ENCODE data around the gene HBZ. TPM values are rescaled to one million over a fixed set of nuclear protein-coding genes. Genes with fewer than 3 reads are reported as not detected.
"Not testable (repeated sequence)": the region's sequence is repeated elsewhere in the genome, so short reads cannot be mapped to it uniquely, and the experiment has no call there.

Gene HBZ
- total RNA-seq, 1 experiment from 2014 or later = not detected

GRCh38 chr16:173928-174769 lies 21.7 kb downstream of the HBZ start:
- DNase-seq (ENCODE audit: low read depth, low spot score); in situ Hi-C loops (cut with HindIII; ENCODE audit: low pct_unique_long_range_greater_than_20kb, low sequenced_read_pairs): not testable (repeated sequence)

GRCh38 chr16:175011-175949 lies 22.8 kb downstream of the HBZ start:
- in situ Hi-C loops (cut with HindIII; ENCODE audit: low pct_unique_long_range_greater_than_20kb, low sequenced_read_pairs) = no loop called here
- DNase-seq (ENCODE audit: low read depth, low spot score) = no peak

GRCh38 chr16:176006-176405 lies 23.6 kb downstream of the HBZ start:
- DNase-seq (ENCODE audit: low read depth, low spot score); in situ Hi-C loops (cut with HindIII; ENCODE audit: low pct_unique_long_range_greater_than_20kb, low sequenced_read_pairs): not testable (repeated sequence)

- DNase-seq (ENCODE audit: low read depth, low spot score); in situ Hi-C loops (cut with HindIII; ENCODE audit: low pct_unique_long_range_greater_than_20kb, low sequenced_read_pairs): not testable (repeated sequence)
These were observed 24.3 kb downstream of the HBZ start, which contains the start of gene HBA1 for GRCh38 chr16:176477-177382. Gene HBA1, plus strand, starts transcription at chr16:176680. Its CDS starts 37 bp downstream, at chr16:176717.

GRCh38 chr16:177394-177822 lies 25.0 kb downstream of the HBZ start:
- DNase-seq (ENCODE audit: low read depth, low spot score) = no peak
- in situ Hi-C loops (cut with HindIII; ENCODE audit: low pct_unique_long_range_greater_than_20kb, low sequenced_read_pairs) = no loop called here

GRCh38 chr16:177981-178667 lies 25.7 kb downstream of the HBZ start:
- in situ Hi-C loops (cut with HindIII; ENCODE audit: low pct_unique_long_range_greater_than_20kb, low sequenced_read_pairs) = no loop called here
- no peak for DNase-seq (ENCODE audit: low read depth, low spot score)

GRCh38 chr16:178668-179015 lies 26.2 kb downstream of the HBZ start:
- in situ Hi-C loops (cut with HindIII; ENCODE audit: low pct_unique_long_range_greater_than_20kb, low sequenced_read_pairs) = no loop called here
- no peak for DNase-seq (ENCODE audit: low read depth, low spot score)

- no peak for DNase-seq (ENCODE audit: low read depth, low spot score)
- in situ Hi-C loops (cut with HindIII; ENCODE audit: low pct_unique_long_range_greater_than_20kb, low sequenced_read_pairs) = no loop called here
These were observed 27.0 kb downstream of the HBZ start for GRCh38 chr16:179211-180092.

- in situ Hi-C loops (cut with HindIII; ENCODE audit: low pct_unique_long_range_greater_than_20kb, low sequenced_read_pairs) = no loop called here
- peak; percentile 35 for DNase-seq (ENCODE audit: low read depth, low spot score)
These were observed 27.7 kb downstream of the HBZ start, which contains the start of gene HBQ1 for GRCh38 chr16:180101-180675. Gene HBQ1, plus strand, starts transcription at chr16:180459. Its CDS starts 28 bp downstream, at chr16:180487.

- DNase-seq (ENCODE audit: low read depth, low spot score) = peak; percentile 63
- in situ Hi-C loops (cut with HindIII; ENCODE audit: low pct_unique_long_range_greater_than_20kb, low sequenced_read_pairs) = no loop called here
These were observed 28.5 kb downstream of the HBZ start for GRCh38 chr16:180681-181564.

GRCh38 chr16:181565-182021 lies 29.1 kb downstream of the HBZ start:
- in situ Hi-C loops (cut with HindIII; ENCODE audit: low pct_unique_long_range_greater_than_20kb, low sequenced_read_pairs) = no loop called here
- DNase-seq (ENCODE audit: low read depth, low spot score) = no peak

GRCh38 chr16:183005-183404 lies 30.6 kb downstream of the HBZ start:
- no peak for DNase-seq (ENCODE audit: low read depth, low spot score)
- in situ Hi-C loops (cut with HindIII; ENCODE audit: low pct_unique_long_range_greater_than_20kb, low sequenced_read_pairs) = no loop called here

- DNase-seq (ENCODE audit: low read depth, low spot score) = no peak
- in situ Hi-C loops (cut with HindIII; ENCODE audit: low pct_unique_long_range_greater_than_20kb, low sequenced_read_pairs) = no loop called here
These were observed 32.8 kb downstream of the HBZ start for GRCh38 chr16:185213-185612.

- in situ Hi-C loops (cut with HindIII; ENCODE audit: low pct_unique_long_range_greater_than_20kb, low sequenced_read_pairs) = no loop called here
These were observed 33.2 kb downstream of the HBZ start for GRCh38 chr16:185691-186090.

GRCh38 chr16:187330-187729 lies 34.9 kb downstream of the HBZ start:
- in situ Hi-C loops (cut with HindIII; ENCODE audit: low pct_unique_long_range_greater_than_20kb, low sequenced_read_pairs) = no loop called here
- DNase-seq (ENCODE audit: low read depth, low spot score) = no peak

More at GRCh38 chr16:185691-186090, 33.2 kb downstream of the HBZ start:
- no peak for DNase-seq (ENCODE audit: low read depth, low spot score)
